BE2C (cell line): ENCODE measurements around the gene UCP3.

Source experiments
- DNase-seq: peaks from one replicate; pipeline ENCODE4 v3.0.0-alpha.2; 2020
- H3K27me3 ChIP-seq: fragments of 250-450 bp; sonication (Bioruptor Pico); 2 replicates; pipeline ENCODE4 v1.5.1; 2020; ENCODE audit warnings: mild to moderate bottlenecking
- H3K36me3 ChIP-seq: fragments of 250-450 bp; sonication (Bioruptor Pico); 2 replicates; pipeline ENCODE4 v1.5.1; 2020; ENCODE audit warnings: mild to moderate bottlenecking
- H3K4me1 ChIP-seq: fragments of 250-450 bp; sonication (Bioruptor Pico); 2 replicates; pipeline ENCODE4 v1.5.1; 2020
- H3K4me3 ChIP-seq: 2 replicates; pipeline ENCODE4 v1.5.1; 2011; ENCODE audit warnings: low read depth, low read length
- H3K9me3 ChIP-seq: fragments of 250-450 bp; sonication (Bioruptor Pico); 2 replicates; pipeline ENCODE4 v1.5.1; 2020
- TF ChIP-seq, protein P1 (sequence below): IDR thresholded peaks from 2 replicates; pipeline ENCODE4 v1.5.1; 2012; ENCODE audit warnings: mild to moderate bottlenecking, low read depth, low read length

UCP3 gene

DNA sequence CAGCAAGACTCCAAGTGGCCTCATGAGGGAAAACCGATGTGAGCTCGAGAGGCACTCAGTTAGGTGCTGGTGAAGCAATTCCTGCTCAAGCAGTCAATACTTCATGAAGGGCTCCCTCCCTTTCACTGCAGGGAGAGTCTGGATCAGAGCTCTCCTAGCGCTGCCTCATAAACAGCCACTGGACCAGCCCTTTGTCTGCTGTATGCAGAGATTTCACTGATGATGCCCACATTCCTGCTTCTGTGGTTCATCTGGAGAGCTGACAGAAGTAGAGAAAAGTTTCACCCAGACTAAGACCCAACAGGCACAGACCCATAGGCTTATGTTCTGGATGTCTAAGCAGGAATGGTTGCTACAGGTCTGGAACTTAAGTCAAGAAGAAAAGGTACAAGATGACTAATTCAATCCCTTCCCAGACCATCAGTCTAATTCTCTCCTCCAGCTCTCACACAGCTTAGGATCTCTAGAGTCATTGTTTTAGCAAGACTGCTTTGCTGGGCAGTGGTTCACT is 30.3 kb downstream of the UCP3 start:
- Histone ChIP-seq H3K4me1 (no peaks in the 10 kb centered on the region; the same call in 1 of the 2 replicates), H3K4me3 (no peak overlapping the region), H3K27me3 (no peaks in the 10 kb centered on the region), H3K9me3 (no peaks in the 10 kb centered on the region), H3K36me3 (peaks cover 65% of the 10 kb centered on the region)
- DNase-seq: no peak
- TF ChIP-seq, protein P1, sequence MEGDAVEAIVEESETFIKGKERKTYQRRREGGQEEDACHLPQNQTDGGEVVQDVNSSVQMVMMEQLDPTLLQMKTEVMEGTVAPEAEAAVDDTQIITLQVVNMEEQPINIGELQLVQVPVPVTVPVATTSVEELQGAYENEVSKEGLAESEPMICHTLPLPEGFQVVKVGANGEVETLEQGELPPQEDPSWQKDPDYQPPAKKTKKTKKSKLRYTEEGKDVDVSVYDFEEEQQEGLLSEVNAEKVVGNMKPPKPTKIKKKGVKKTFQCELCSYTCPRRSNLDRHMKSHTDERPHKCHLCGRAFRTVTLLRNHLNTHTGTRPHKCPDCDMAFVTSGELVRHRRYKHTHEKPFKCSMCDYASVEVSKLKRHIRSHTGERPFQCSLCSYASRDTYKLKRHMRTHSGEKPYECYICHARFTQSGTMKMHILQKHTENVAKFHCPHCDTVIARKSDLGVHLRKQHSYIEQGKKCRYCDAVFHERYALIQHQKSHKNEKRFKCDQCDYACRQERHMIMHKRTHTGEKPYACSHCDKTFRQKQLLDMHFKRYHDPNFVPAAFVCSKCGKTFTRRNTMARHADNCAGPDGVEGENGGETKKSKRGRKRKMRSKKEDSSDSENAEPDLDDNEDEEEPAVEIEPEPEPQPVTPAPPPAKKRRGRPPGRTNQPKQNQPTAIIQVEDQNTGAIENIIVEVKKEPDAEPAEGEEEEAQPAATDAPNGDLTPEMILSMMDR: no peak

DNA sequence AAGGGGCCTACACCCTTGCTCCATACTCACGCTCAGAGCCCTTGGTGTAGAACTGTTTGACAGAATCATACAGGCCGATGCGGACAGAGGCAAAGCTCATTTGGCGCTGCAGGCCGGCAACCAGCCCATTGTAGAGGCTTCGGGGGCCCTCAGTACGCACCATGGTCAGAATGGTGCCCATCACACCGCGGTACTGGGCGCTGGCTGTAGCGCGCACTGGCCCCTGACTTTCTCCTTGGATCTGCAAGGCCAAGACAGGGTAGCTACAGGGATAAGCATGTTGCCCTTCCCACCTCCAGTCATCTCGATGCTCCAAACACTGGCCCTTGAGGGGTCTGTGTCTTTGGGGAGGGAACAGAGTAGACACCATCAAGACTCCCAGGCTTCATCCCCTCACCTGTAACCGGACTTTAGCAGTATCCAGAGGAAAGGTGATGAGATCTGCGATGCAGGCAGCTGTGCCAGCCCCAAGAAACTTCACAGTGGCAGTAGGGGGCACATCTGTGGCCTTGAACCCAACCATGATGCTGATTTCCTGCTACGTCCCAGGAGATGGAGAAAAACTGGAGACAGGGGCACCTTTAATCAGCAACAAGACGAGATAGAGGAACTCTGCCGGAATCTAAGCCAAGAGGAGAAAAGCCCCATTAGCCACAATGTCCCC is 30.9 kb downstream of the UCP3 start:
- Histone ChIP-seq H3K36me3 (peaks cover 65% of the 10 kb centered on the region), H3K4me3 (no peak overlapping the region)

GRCh38 chr11:73976451-73977151 is 32.3 kb downstream of the UCP3 start:
- Histone ChIP-seq H3K27me3 (no peaks in the 10 kb centered on the region), H3K9me3 (no peaks in the 10 kb centered on the region), H3K4me1 (no peaks in the 10 kb centered on the region; the same call in 1 of the 2 replicates), H3K4me3 (no peak overlapping the region), H3K36me3 (peaks cover 65% of the 10 kb centered on the region)
- TF ChIP-seq, protein P1: no peak
- DNase-seq: no peak

More for the DNA sequence above, 30.9 kb downstream of the UCP3 start:
- DNase-seq: no peak
- Histone ChIP-seq H3K4me1 (no peaks in the 10 kb centered on the region; the same call in 1 of the 2 replicates), H3K9me3 (no peaks in the 10 kb centered on the region), H3K27me3 (no peaks in the 10 kb centered on the region)
- TF ChIP-seq, protein P1: no peak

GRCh38 chr11:73975479-73975757 is 33.5 kb downstream of the UCP3 start:
- H3K36me3 ChIP-seq: peaks cover 53% of the 10 kb centered on the region

DNA sequence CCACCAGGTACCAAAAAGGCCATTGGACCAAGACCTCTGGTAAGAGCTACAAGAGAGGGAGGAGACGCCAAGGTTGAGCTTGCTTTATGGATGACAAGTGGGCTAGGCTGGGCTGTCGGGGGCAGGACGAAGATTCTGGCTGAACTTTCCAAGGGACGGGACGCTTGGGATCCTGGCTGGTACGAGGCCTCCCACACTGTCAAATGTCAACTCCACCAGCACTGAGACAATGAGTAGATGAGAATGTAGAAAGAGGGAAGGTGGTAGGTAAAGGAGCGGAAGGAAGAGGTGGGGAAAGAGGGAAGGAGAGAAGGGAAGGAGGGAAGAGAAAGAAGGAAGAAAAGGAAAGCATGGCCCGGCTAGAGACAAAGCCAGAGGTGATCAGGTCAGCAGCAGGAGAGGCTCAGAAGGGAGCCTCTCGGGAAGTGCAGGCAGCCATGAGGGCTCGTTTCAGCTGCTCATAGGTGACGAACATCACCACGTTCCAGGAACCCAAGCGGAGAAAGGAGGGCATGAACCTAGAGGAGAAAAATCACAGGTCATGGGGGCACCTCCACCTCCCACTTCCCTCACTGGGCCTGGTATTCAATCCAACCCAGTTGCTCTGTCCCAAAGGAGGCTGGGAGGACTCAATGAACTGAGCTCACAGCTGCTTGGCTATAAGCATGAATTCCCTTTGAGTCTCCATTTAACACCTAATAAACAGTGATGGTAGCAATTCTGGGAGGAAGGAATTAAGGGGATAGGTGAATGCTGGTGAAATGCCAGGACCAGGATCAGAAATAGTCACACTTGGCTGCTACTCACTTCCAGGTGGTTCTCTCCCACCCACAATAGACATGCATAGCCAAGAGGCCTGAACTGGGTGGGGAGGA is 34.0 kb downstream of the UCP3 start:
- no peaks in the 10 kb centered on the region for H3K4me1 ChIP-seq
- H3K4me3 ChIP-seq: no peak overlapping the region
- TF ChIP-seq, protein P1: no peak
- DNase-seq: no peak
- peaks cover 48% of the 10 kb centered on the region for H3K36me3 ChIP-seq
- H3K27me3 ChIP-seq: no peaks in the 10 kb centered on the region
- no peaks in the 10 kb centered on the region for H3K9me3 ChIP-seq

More at GRCh38 chr11:73975479-73975757, 33.5 kb downstream of the UCP3 start:
- no peaks in the 10 kb centered on the region for H3K4me1 ChIP-seq
- DNase-seq: no peak
- H3K27me3 ChIP-seq: no peaks in the 10 kb centered on the region
- H3K9me3 ChIP-seq: no peaks in the 10 kb centered on the region
- TF ChIP-seq, protein P1: no peak
- no peak overlapping the region for H3K4me3 ChIP-seq
